ENCODE results near the gene MED26. TPM values are rescaled to one million over a fixed set of nuclear protein-coding genes. Genes with fewer than 3 reads are reported as not detected.

MED26 gene
- total and polyA plus RNA-seq, 2 of the 13 experiments (the other 11 are each of a cell fraction or from before 2014, with no cell fraction given): 3.5 to 3.8 TPM

- FAIRE-seq: peak; percentile 86
- peak within 1 kb of the TSS; percentile 97 for H3K4me2 ChIP-seq (ENCODE audit: low read depth, low read length)
- no peak for TF ChIP-seq ZNF775 (CRISPR knock-in tag; IDR thresholded peaks at IDR 0.05; ENCODE audit: borderline replicate concordance)
- no peak for TF ChIP-seq TOE1 (CRISPR knock-in tag; IDR thresholded peaks at IDR 0.05)
- no peak for TF ChIP-seq ZNF770 (CRISPR knock-in tag; IDR thresholded peaks at IDR 0.05)
- peak; percentile 76 for TF ChIP-seq HNF1B (CRISPR knock-in tag; IDR thresholded peaks at IDR 0.05)
- peak; percentile 58; the same call in 1 of the 2 replicates for TF ChIP-seq BRD4 (CRISPR knock-in tag; IDR thresholded peaks at IDR 0.05)
- no peak; the same call in 1 of the 2 replicates for TF ChIP-seq ETV6 (CRISPR knock-in tag; conservative IDR thresholded peaks at IDR 0.05)
- 0 out of 2 replicates have a peak, but pooled peaks have one; percentile 18 for TF ChIP-seq ZNF225 (CRISPR knock-in tag; IDR thresholded peaks at IDR 0.05)
- TF ChIP-seq HDAC2 (CRISPR knock-in tag; IDR thresholded peaks at IDR 0.05): peak; percentile 72; the same call in 1 of the 2 replicates
- peak; percentile 89 for TF ChIP-seq POLR2G (IDR thresholded peaks at IDR 0.05; ENCODE audit: low read depth, low read length)
- TF ChIP-seq ZNF30 (CRISPR knock-in tag; IDR thresholded peaks at IDR 0.05): no peak
- peak; percentile 95 for TF ChIP-seq ZFY (CRISPR knock-in tag; IDR thresholded peaks at IDR 0.05)
- TF ChIP-seq ZZZ3 (CRISPR knock-in tag; IDR thresholded peaks at IDR 0.05; ENCODE audit: borderline replicate concordance): peak; percentile 89; the same call in 1 of the 2 replicates
- no peak for TF ChIP-seq RBAK (CRISPR knock-in tag; IDR thresholded peaks at IDR 0.05)
- no peak for TF ChIP-seq ZBTB37 (CRISPR knock-in tag; IDR thresholded peaks at IDR 0.05)
- peak; percentile 89 for TF ChIP-seq SIX4 (CRISPR knock-in tag; IDR thresholded peaks at IDR 0.05)
- TF ChIP-seq ARNTL (CRISPR knock-in tag; IDR thresholded peaks at IDR 0.05): no peak; the same call in 1 of the 2 replicates
- peak; percentile 70; the same call in 1 of the 2 replicates for TF ChIP-seq ZNF501 (CRISPR knock-in tag; IDR thresholded peaks at IDR 0.05)
- TF ChIP-seq NFATC3 (CRISPR knock-in tag; IDR thresholded peaks at IDR 0.05): peak; percentile 85; the same call in 1 of the 2 replicates
- no peak for TF ChIP-seq TMF1 (CRISPR knock-in tag; IDR thresholded peaks at IDR 0.05; ENCODE audit: low read depth)
- TF ChIP-seq POLR2A (IDR thresholded peaks at IDR 0.05; ENCODE audit: insufficient read depth in 1 of 2, low read depth in 2 of 2, low read length in 2 of 2): peak; percentile 89 to 91
Observed at GRCh38 chr19:16572332-16573211, 55.4 kb downstream of the MED26 start, which contains the start of gene SLC35E1. SLC35E1 (minus strand) TSS chr19:16572415; CDS start chr19:16572364, 51 bp downstream.

More at GRCh38 chr19:16572332-16573211, 55.4 kb downstream of the MED26 start, which contains the start of gene SLC35E1:
- H3K4me1 ChIP-seq (ENCODE audit: insufficient read depth, low read length): peaks cover 42% of the 10 kb centered on the region
- H4K20me1 ChIP-seq (ENCODE audit: insufficient read depth, low read length): no peaks in the 10 kb centered on the region
- in situ Hi-C loops (cut with HindIII; ENCODE audit: extremely low pct_ligation_motif_present, low pct_unique_long_range_greater_than_20kb) (loop anchor here (5.0 kb wide), 1 partner anchor 55 kb away; the partner anchor contains the start of gene MED26), intact Hi-C loops (cut with micrococcal nuclease; ENCODE audit: unreplicated experiment) (loop anchor here (5.0 kb wide), 1 partner anchor 55 kb away; the partner anchor contains the start of gene MED26)
- ChIA-PET POLR2A (interaction anchor here (0.9 to 1.4 kb wide), 8 partner anchors 12 to 89 kb away, joined by 3 to 6 read pairs (median 3); partner anchors contain the start of genes C19orf44, CALR3 and TMEM38A), CTCF (ENCODE audit: low intra/inter-chr PET ratio, low total read pairs) (no interaction called here)
- peaks cover 58% of the 10 kb centered on the region for H3K79me2 ChIP-seq (ENCODE audit: insufficient read depth, low read length)
- peak within 1 kb of the TSS; percentile 72 for H3K27ac ChIP-seq (ENCODE audit: extremely low read length, insufficient read depth, low read length)
- no peaks in the 10 kb centered on the region; a peak in 1 of 5 replicates for H3K27me3 ChIP-seq (ENCODE audit: control insufficient read depth in 1 of 2, insufficient read depth in 2 of 2, low read length in 2 of 2)
- H3K36me3 ChIP-seq (replicated peaks in 1 of 2; ENCODE audit: control insufficient read depth in 1 of 2, insufficient read depth in 2 of 2, low read length in 2 of 2): peaks cover 19 to 40% of the 10 kb centered on the region in 2 experiments; a peak in 4 of 5 replicates
- BruUV-seq (replicated peaks): TSS peak; percentile 78
- peak within 1 kb of the TSS; percentile 83 to 96 (median 95) for H3K4me3 ChIP-seq (replicated peaks in 1 of 3; ENCODE audit: insufficient read depth in 1 of 3, low read depth in 2 of 3, low read length in 3 of 3)
- H3K9ac ChIP-seq (ENCODE audit: insufficient read depth, low read depth, low read length): peak within 1 kb of the TSS; percentile 90
- H2AFZ ChIP-seq (ENCODE audit: low read length): no peak within 1 kb of the TSS
- WGBS (ENCODE audit: low lambda C conversion rate): 1% methylated on average over 18 of the region's 83 CpGs
- ATAC-seq (peak; percentile 97), DNase-seq (ENCODE audit: low spot score) (peak; percentile 96)
- H3K9me3 ChIP-seq (ENCODE audit: low read length): no peaks in the 10 kb centered on the region
